ENCODE measurements around the gene MROH2A. TPM values are rescaled to one million over a fixed set of nuclear protein-coding genes. Genes with fewer than 3 reads are reported as not detected.

The MROH2A gene
- total RNA-seq, 4 donors from 2014 or later = 0.27 to 1.6 (median 0.35) TPM; not detected in 1

DNA sequence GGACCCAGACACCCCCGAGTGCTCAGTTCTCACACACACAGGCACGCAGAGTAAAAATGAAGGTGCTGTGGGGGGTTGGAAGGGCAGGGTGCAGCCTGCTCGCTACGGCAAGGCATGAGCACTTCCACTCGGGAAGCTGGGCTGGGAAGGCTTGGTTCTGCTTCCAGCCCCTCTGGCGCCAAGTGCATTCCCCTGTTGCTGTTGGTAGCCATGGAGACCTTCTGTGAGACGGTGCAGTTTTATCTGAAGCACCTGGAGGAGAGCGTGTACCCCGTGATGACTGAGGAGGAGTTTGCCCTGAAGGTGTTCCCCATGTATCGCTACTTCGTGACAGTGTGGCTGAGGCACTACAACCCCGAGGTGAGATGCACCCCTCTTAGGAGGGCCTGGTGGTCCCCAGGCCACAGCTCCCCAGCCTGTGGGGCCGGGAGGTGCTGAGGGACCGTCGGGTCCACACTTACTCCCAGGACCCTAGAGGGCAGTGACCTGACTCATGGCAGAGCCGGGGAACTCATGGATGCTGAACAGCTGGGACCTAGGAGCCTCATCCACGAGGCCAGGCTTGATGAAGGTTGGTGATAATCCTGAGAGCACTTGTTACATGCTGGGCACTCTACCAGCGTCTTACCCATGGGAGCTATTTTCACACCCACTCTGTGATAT is 15.5 kb downstream of the MROH2A start:
- no peaks in the 10 kb centered on the region for H3K9me3 ChIP-seq
- no peak for DNase-seq
- H3K4me1 ChIP-seq = no peaks in the 10 kb centered on the region
- H3K4me3 ChIP-seq = no peak overlapping the region
- no peaks in the 10 kb centered on the region for H3K27me3 ChIP-seq
- TF ChIP-seq POLR2A (IDR thresholded peaks at IDR 0.05) (no peak), CTCF (IDR thresholded peaks at IDR 0.05) (no peak)
- no peak overlapping the region for H3K27ac ChIP-seq
- no peaks in the 10 kb centered on the region for H3K36me3 ChIP-seq

DNA sequence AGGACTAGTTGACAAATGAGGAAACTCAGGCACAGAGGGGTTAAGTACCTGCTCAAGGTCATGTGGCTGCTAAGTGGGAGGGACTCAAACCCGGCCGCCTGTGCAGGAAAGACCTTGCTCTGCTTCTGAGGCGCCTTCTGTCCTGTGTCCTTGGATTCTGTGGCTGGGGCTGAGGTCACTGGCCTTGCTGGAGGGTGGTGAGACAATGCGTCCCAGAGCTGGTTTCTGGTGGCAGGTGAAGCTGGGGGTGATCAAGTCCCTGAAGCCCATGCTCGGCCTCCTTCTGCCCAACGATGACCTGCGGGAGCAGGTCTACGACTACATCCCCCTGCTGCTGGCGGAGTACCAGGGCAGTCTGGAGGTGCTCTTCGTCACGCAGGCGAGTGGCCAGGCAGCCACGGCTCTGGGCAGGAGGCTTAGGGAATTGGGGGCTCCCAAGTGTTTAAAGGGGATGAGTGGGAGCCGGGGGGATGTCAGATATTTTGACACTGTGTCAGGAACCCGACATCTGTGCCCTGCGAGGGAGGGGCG is 16.1 kb downstream of the MROH2A start:
- H3K27me3 ChIP-seq = no peaks in the 10 kb centered on the region
- DNase-seq = no peak
- no peak overlapping the region for H3K4me3 ChIP-seq
- H3K36me3 ChIP-seq = no peaks in the 10 kb centered on the region
- TF ChIP-seq CTCF (IDR thresholded peaks at IDR 0.05) = no peak
- no peak for TF ChIP-seq POLR2A (IDR thresholded peaks at IDR 0.05)
- H3K27ac ChIP-seq = no peak overlapping the region
- no peaks in the 10 kb centered on the region for H3K9me3 ChIP-seq
- H3K4me1 ChIP-seq = no peaks in the 10 kb centered on the region

DNA sequence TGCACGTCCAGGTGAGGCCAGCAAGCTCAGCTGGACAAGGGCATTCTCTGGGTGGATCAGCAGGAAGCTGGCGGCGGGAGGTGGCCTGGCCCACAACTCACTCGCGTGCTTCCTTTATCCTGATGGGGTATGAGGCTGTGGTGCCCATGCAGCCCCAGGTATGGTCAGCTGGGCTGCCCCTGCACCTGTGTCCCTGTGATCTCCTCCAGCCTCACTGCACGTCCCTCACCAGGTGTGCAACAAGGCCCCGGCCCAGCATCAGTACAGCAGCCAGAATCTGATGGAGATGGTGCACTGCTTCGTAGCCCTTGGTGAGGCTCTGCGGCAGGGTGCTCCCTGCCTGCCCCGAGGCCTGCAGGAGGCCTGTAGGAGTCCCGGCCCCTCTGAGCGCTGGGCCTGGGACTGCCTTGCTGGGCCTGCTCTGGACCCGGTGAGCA is 17.6 kb downstream of the MROH2A start:
- DNase-seq = peak in 1 of 3 donors; percentile 35
- no peak for TF ChIP-seq POLR2A (IDR thresholded peaks at IDR 0.05)
- TF ChIP-seq CTCF (IDR thresholded peaks at IDR 0.05) = no peak
- H3K4me1 ChIP-seq = no peaks in the 10 kb centered on the region
- H3K9me3 ChIP-seq = no peaks in the 10 kb centered on the region
- no peak overlapping the region for H3K4me3 ChIP-seq
- H3K27ac ChIP-seq = no peak overlapping the region
- H3K36me3 ChIP-seq = no peaks in the 10 kb centered on the region
- no peaks in the 10 kb centered on the region for H3K27me3 ChIP-seq

DNA sequence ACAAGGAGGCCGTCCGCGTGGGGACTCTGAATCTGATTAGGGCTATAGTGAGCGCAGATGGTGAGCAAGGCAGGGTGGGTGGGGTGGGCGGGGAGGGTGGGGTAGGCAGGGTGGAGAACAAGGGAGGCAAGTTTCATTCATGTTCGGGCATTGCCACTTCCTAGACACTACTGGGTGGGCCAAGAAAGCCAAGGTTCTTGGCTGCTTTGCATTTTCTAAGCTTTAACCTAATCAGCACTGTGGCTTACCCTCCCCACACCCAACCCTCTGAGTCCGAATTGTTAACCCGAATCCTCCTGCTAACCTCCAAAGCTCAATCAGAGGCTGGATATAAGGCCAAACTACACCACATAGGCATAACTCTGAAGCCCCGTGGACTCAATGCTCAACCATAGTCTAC is 18.1 kb downstream of the MROH2A start:
- Histone ChIP-seq H3K4me1 (no peaks in the 10 kb centered on the region), H3K4me3 (no peak overlapping the region), H3K27me3 (no peaks in the 10 kb centered on the region), H3K9me3 (no peaks in the 10 kb centered on the region), H3K36me3 (no peaks in the 10 kb centered on the region), H3K27ac (no peak overlapping the region)
- peak in 1 of 3 donors; percentile 16 for DNase-seq
- TF ChIP-seq POLR2A (IDR thresholded peaks at IDR 0.05) (no peak), CTCF (IDR thresholded peaks at IDR 0.05) (no peak)

DNA sequence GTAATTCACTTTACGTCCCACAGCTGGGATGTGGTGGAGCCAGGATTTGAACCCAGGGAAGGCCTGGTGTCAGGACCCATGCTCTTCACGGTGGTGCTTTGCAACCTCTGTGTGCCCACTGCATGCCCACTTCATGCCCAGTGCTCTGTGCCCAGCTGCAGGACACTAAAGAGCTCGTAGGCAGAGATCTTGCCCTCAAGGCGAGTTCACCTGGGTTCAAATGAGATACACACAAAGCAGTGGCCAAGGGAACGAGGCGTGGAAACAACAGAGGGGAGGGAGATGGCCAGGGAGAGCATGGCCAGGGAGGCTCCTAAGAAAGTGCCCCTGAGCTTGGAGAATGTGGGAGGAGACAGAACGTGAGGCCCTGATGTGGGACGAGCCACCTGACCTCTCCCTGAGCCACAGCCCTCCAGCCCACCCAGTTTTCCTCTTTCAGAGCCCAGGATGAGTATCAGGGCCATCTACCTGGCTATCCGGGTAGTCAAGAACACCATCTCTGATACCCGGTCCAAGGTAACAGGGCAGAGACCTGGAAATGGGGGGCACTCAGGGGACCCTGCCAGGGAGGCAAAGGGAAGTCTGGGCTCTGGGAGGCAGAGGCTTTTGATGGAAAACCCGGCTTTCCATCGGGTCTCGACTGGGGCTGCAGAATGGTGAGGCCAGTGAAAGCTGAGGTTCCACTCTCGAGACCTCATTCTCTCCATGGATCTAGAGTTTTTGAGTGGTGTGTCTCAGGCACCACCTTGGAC is 20.4 kb downstream of the MROH2A start:
- H3K9me3 ChIP-seq = no peaks in the 10 kb centered on the region
- DNase-seq = peak in 1 of 3 donors; percentile 26
- H3K36me3 ChIP-seq = no peaks in the 10 kb centered on the region
- H3K4me3 ChIP-seq = no peak overlapping the region
- TF ChIP-seq POLR2A (IDR thresholded peaks at IDR 0.05) = no peak
- TF ChIP-seq CTCF (IDR thresholded peaks at IDR 0.05) = no peak
- H3K4me1 ChIP-seq = no peaks in the 10 kb centered on the region
- H3K27ac ChIP-seq = no peak overlapping the region
- H3K27me3 ChIP-seq = no peaks in the 10 kb centered on the region
